Fibroblast of the conjunctiva (primary cell): ENCODE measurements around the gene HIGD1C.
"Not testable (repeated sequence)": the region's sequence is repeated elsewhere in the genome, so short reads cannot be mapped to it uniquely, and the experiment has no call there.

Source experiments
- DNase-seq: peaks from one replicate; pipeline ENCODE4 v3.0.0-alpha.2; 2010; ENCODE audit warnings: low read depth

HIGD1C gene

DNA sequence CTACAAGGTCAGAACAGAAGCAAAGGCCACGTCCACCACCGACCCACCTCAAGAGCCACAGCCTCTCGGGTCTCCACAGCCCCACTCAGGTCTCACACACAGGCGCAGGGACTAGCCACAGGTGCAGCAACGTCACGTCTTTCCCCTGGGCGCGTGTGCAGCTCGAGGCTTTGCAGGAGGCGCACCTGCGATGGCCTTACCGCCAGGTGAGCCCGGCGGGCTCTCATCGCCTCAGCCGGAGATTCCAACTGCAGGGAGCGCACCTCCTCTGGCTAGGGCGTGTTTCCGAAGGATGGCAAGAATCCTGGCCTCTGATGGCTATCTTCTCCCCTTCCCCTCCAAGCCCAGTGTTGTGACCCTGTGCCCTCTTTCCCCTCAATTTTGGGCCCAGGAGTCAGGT, at the start of gene HIGD1C:
Gene HIGD1C (plus strand): TSS at position 35 of the 400 bp plus-strand sequence. CDS start 1,455 bp downstream, outside the sequence.
- DNase-seq, result no peak

DNA sequence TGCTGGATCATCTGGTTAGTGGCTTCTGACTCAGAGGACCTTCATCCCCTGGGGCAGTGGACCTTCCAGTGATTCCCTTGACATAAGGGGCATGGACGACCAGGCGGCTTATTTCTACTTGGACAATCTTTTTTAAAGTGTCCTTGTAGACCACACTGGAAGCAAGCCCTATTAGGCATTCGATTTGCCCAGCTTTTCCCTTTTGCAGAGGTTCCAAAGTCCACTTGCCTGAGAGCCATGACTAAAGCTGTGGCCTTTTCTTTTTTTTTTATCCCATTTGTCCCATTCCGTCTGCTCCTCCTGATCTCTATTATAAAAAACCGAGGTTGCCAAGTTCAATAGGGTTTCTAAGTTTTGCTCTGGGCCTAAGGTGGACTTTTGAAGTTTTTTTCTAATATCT, 43.9 kb upstream of the HIGD1C start:
- DNase-seq, result not testable (repeated sequence)

DNA sequence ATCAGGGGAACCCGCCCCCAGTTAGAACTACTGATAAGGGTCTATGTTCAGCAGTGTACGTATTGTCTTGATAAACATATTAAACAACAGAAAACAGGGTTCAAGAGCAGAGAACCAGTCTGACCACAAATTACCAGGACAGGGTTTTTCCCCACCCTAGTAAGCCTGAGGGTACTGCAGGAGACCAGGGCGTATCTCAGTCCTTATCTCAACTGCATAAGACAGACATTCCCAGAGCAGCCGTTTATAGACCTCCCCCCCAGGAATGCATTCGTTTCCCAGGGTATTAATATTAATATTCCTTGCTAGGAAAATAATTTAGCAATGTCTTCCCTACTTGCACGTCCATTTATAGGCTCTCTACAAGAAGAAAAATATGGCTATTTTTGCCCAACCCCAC, 40.0 kb upstream of the HIGD1C start:
- not testable (repeated sequence) for DNase-seq

DNA sequence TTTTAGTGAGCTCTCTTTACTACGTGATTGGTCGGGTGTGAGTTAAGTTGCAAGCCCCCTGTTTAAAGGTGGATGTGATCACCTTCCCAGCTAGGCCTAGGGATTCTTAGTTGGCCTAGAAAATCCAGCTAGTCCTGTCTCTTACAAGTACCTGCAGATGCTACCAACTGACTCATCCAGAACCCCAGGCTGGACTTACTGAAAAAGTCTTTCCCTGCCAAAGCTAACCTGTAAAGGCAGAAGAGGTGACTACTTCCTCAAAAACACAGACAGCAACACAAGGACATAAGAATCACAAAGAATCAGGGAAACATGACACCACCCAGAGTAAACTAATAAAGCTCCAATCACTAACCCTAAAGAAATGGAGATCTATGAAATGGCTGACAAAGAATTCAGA, 39.1 kb upstream of the HIGD1C start:
- DNase-seq, result no peak

DNA sequence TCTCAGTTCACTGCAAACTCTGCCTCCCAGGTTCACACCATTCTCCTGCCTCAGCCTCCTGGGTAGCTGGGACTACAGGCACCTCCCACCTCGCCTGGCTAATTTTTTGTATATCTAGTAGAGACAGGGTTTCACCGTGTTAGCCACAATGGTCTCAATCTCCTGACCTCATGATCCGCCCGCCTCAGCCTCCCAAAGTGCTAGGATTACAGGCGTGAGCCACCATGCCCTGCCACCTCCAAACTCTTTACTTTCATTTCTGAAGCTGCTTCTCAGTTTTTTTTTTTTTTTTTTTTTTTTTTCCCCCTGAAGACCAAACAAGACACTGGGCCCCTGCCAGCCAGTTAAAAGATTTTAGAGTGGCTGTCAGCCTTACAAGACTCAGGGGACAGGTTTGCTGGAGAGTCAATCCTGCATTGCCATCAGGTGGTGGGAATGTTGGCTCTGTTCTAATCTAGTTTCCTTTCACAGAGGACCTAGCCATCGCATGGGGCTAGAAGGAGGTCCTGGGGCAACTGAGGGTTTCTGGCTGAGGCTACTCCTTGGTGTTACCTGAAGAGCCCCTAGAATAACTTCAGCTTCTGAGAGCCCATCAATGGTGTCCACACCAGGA, 37.4 kb upstream of the HIGD1C start:
- no peak for DNase-seq

DNA sequence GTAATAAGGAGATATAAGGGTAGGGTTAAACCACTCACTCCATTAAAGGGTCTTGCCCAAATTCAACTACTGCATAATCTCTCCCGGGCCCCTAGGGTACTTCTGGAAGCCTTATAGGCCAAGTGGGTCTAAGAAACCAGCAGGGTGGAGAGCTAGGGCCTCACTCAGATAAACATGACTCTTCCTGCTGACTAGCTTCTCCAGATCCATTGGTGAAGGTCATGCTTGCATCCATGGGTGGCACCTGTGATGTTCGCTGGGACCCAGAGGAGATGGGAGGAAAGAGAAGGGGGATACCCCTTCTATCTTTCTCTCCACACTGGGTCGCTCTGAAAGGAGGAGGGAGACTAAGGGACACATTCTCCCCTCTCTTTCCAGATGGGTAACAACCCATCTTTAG, 36.1 kb upstream of the HIGD1C start:
- DNase-seq, result no peak

DNA sequence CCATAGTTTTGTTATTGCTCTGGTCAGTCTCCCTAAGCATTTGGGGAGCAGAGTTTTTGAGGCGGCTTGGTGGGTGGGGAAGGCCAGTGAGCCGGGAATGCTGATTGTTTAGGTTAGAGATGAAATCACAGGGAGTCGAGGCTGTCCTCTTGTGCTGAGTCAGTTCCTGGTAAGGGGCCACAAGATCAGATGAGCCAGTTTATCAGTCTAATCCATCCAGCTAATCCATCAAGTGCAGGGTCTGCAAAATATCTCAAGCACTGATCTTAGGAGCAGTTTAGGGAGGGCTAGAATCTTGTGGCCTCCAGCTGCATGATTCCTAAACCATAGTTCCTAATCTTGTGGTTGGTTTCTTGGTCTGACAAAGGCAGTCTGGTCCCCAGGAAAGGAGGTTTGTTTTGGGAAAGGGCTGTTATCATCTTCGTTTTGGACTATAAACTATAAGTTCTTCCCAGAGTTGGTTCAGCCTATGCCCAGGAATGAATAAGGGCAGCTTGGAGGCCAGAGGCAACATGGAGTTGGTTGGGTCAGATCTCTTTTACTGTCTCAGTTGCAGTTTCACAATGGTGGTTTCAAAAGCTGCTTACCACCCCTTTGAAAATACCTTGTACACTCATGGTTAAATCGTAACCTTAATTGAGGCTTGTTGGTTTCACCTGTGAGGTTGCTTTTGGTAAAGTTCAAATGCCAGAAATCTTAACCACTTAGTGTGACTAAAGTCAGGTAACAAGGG, 33.6 kb upstream of the HIGD1C start:
- DNase-seq, result no peak

DNA sequence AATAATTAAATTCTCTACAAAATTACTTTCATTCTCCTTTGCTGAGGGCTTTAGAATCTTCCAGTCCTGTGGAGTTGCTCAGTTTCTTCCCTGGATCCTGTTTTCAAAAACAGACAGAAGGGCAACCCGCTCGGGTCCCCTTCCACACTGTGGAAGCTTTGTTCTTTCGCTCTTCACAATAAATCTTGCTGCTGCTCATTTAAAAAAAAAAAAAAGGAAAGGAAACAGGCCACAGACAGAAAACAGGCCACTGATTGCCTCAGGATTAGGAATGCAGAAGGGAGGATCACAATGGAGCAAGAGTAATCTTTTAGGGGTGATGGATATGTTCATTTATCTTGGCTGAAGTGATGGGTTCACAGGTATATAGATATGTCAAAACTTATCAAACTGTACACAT, 29.5 kb upstream of the HIGD1C start:
- DNase-seq, result no peak

DNA sequence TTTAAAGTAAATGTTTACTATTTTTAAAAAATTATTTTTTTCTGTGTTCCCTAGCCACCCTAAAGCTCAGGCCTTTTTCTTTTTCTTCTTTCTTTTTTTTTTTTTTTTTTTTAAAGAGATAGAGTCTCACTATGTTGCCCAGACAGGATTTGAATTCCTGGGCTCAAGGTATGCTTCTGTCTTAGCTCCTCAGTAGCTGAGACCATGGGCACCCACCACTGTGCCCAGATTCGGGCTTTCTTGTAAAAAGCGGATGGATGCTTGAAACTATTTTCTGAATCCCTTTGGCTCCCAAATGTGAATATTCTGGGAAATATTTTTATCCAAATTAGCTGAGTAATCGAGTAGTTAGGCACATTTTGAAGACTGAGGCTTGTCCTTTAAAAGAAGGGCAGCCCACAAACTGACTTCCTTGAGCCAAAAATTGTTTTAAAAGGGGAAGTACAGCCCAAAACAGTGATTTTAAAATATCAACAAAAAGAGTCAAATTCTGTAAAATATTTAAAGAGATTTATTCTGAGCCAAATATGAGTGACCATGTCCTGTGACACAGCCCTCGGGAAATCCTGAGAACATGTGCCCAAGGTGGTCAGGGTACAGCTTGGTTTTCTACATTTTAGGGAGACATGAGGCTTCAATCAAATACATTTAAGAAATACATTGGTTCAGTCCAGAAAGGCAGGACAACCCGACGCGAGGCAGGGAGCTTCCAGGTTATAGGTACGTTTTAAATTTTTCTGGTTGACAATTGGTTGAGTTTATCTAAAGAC, 28.8 kb upstream of the HIGD1C start:
- DNase-seq, result no peak

DNA sequence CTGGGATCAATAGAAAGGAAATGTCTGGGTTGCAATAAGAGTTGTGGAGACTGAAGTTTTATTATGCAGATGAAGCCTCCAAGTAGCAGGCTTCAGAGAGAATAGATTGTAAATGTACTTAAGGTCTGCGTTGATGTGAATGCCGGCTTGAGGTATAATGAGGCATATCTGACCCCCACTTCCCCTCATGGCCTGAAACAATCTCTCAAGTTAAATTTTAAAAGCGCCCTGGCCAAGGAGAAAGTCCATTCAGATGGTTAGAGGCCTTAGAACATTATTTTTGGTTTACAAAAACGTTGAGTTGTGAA, 28.3 kb upstream of the HIGD1C start:
- no peak for DNase-seq

DNA sequence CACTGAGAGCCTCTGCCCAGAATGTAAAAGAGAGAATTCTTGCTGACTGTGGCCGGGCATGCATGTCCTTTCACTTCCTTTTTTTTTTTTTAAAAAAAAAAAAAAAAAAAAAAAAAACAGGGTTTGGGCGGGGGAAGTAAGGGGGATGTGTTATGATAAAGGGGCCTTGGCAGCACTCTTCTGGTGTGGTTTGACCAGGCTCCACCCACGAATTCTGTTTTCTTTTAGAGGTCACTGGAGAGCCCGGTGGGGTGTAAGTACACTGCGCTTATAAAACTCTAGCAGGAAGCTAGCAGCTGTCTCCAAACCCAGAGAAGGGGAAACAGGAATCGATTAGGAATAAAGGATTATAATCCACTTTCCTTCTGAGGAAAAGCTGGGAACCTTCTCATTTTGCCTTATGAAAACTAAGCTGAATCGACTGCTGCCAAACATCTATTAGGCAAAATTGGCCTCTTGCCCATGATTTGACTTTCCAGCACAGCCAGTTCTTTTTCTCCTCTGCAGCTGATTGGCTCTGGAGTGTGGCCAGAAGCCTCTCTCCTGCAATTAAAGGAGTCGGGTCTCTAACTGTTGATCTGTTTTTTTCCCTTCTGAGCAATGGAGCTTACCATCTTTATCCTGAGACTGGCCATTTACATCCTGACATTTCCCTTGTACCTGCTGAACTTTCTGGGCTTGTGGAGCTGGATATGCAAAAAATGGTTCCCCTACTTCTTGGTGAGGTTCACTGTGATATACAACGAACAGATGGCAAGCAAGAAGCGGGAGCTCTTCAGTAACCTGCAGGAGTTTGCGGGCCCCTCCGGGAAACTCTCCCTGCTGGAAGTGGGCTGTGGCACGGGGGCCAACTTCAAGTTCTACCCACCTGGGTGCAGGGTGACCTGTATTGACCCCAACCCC, 27.7 kb upstream of the HIGD1C start:
- peak; percentile 96 for DNase-seq

DNA sequence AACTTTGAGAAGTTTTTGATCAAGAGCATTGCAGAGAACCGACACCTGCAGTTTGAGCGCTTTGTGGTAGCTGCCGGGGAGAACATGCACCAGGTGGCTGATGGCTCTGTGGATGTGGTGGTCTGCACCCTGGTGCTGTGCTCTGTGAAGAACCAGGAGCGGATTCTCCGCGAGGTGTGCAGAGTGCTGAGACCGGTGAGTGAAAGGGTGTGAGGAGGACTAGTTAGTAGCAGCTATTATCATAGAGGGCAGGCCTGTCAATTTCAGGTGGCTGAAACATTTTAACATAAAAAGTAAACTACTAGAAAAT, 27.0 kb upstream of the HIGD1C start:
- no peak for DNase-seq

DNA sequence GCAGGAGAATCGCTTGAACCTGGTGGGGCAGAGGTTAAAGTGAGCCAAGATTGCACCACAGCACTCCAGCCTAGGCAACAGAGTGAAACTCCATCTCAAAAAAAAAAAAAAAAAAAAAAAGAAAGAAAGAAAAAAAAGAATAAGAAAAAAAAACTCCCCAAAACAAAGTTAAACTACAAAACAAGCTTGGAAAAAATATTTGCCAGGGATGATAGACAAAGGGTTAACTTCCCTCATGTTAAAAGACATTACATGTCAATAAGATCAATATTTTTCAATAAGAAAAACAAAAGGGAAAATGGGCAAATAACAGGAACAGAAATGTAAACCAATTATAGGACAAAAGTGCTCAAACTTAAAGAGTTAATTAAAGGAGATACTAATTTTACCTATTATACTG, 26.4 kb upstream of the HIGD1C start:
- no peak for DNase-seq

DNA sequence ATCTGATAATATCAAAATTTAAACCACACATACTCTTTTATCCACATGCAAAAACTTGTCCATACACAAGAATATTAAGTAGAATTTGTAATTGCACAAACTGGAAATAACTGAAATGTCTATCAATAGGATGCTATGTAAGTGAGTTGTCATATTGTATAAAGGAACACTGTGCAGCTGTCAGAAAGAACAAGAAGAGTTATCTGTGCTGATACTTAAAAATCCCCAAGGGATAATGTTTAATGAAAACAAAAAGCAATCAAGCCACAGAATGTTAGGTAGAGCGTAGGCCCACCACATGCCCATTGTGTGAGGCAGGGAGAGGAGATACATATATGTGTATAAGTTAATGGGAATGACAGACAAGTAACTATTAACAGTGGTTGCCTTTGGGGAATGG, 25.9 kb upstream of the HIGD1C start:
- no peak for DNase-seq

DNA sequence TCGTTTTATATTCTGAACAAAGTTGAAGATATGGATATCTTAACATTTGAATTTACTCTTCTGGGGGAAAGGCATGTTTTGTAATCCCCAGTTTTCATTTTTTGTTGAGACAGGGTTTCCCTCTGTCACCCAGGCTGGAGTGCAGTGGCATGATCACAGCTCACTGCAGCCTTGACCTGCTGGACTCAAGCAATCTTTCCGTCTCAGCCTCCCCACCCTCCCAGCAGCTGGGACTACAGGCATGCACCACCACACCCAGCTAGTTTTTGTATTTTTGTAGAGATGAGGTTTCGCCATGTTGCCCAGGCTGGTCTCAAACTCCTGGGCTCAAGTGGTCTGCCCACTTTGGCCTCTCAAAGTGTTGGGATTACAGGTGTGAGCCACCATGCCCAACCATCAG, 25.4 kb upstream of the HIGD1C start:
- DNase-seq, result not testable (repeated sequence)

DNA sequence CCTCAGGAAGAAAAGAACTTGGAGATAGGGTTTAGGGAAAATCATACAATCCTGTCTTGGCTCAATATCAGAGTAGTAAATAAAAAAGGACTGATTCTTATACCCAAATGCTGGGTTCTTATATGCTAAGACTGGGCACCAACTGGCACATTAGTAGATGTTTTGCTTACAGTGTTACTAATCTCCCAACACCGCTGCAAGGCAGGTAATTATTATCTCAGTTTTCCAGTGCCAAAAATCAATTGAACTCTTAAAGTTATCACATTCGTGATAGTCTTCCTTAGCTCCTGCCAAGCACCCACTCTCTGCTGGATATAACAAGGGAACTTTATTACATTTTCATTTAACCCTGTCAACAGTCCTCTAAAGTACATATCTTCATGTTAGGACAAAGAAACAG, 25.0 kb upstream of the HIGD1C start:
- DNase-seq, result no peak

DNA sequence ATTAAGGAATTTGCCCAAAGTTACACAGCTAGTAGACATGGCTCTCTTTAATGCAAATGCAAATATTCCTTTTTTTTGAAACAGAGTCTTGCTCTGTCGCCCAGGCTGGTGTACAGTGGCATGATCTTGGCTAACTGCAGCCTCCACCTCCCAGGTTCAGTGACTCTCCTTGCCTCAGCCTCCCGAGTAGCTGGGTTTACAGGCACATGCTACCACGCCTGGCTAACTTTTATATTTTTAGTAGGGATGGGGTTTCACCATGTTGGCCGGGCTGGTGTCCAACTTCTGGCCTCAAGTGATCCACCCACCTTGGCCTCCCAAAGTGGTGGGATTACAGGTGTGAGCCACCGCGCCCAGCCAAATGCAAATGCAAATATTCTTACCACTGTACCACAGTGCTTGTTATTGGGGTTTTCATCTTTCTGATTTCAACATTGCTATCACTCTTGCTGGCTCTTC, 24.5 kb upstream of the HIGD1C start:
- DNase-seq, result no peak

DNA sequence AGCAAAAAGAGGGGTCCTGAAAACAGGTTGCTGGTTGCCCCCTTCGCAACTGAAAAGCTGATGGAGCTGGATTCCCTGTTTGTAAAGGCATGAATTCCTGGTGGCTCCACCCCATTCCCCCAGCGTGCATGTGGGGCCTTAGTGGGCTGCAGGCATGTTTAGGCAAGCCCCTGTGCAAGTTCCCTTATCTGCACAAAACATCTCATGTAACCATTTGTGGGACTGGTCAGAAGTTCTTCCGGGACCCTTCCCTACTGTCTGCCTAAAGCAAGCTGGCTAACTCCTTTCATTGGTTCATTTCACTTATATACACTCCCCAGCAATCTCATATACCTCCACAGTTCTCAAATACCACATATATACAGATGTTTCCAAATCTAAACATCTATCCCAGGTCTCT, 24.0 kb upstream of the HIGD1C start:
- no peak for DNase-seq

DNA sequence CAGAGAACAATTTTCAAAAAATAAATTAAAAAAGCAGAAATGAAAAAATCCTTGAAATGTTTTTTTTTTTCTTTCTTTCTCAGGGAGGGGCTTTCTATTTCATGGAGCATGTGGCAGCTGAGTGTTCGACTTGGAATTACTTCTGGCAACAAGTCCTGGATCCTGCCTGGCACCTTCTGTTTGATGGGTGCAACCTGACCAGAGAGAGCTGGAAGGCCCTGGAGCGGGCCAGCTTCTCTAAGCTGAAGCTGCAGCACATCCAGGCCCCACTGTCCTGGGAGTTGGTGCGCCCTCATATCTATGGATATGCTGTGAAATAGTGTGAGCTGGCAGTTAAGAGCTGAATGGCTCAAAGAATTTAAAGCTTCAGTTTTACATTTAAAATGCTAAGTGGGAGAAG, 22.5 kb upstream of the HIGD1C start:
- no peak for DNase-seq

DNA sequence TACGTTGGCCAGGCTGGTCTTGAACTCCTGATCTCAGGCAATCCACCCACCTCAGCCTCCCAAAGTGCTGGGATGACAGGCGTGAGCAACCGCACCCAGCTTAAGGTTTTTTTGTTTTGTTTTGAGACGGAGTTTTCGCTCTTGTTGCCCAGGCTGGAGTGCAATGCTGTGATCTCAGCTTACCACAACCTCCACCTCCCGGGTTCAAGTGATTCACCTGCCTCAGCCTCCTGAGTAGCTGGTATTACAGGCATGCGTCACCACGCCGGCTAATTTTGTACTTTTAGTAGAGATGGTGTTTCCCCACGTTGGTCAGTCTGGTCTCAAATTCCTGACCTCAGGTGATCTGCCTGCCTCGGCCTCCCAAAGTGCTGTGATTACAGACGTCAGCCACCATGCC, 21.9 kb upstream of the HIGD1C start:
- DNase-seq, result not testable (repeated sequence)

DNA sequence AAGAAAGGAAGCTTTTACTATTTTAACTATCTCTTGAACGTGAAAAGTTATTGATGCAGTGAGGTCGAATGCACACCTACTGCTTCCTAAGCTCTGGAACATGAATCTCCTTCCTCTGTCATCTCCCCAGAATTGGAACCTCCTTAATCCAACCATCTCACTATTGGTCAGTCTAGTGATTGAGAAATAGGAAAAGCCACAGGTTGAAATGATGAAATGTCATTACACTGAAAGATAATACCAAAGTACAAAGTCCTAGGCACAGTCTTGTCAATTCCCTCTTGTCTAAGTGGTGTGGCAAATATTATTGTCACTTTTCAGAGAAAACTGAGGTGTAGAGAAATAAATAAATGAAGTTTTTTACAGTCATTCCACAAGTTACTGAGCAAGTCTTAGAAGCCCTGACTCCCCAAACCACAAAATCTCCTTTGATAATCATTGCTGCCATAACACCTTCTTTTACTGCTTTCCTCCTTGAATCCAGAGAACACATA, 19.5 kb upstream of the HIGD1C start:
- no peak for DNase-seq

DNA sequence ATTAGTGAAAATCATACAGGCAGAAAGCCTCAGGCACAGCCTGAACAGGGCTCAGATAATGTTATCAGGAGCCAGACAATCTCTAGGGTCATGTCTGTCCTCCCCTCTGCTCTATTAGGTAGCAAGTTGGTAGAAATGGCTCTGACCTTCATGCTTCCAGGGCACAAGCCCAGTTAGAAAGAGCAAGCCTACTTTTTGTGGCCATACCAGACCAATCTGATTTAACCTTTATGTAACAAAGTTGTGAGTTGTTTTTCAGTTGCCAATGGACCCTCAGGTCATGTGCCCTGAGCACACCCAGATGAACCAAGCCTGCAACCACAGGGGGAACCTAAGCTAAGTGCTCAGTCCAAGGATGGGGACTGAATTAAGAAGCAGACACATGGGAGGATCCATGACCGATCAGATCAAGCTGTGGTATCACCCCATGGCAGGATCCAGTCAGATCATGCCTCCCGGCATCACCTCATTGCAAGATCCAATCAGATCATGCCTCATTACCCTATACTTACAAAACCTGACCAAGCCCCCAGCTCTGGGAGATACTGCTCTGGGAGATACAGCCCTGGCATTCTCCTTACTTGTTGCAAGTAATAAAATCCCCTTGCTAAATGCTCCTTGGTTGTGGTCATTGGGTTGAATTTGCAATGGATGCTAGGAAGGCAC, 18.8 kb upstream of the HIGD1C start:
- no peak for DNase-seq
